ENCODE data around the gene ANKZF1. TPM values are rescaled to one million over a fixed set of nuclear protein-coding genes. Genes with fewer than 3 reads are reported as not detected.
"Not testable (repeated sequence)": the region's sequence is repeated elsewhere in the genome, so short reads cannot be mapped to it uniquely, and the experiment has no call there.

Gene ANKZF1
- total RNA-seq, 4 donors from 2014 or later: 31.8 to 57.6 (median 38.7) TPM

DNA sequence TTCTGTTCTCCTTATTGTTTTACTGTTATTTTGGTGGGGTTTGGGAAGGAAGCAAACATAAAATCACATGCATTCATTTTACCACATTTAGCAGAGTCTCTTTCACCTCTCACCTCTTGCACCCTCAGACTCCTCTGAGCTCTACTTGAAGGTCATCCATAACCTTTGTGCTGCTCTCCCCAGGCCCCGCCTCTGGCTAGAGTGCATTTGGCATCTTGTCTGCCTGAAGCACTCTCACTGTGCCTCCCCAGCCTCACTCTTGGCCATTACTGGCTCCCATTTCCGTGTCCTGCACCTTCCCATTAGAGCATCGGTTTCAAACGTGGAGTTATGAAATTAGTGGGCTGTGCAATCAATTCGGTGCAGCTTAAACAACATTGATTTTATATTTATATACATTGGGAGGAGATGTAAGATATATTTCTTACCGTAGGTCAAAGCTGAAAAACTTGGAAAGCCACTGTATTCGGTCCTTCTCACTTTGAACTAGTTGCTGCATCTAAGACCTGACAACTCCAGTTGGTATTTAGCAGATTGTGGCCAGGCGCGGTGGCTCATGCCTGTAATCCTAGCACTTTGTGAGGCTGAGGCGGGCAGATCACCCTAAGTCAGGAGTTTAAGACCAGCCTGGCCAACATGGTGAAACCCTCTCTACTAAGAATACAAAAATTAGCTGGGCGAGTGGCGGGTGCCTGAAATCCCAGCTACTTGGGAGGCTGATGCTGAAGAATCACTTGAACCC lies 30.0 kb upstream of the ANKZF1 start:
- no peak overlapping the region for H3K4me3 ChIP-seq
- TF ChIP-seq CTCF (IDR thresholded peaks at IDR 0.05): no peak
- TF ChIP-seq POLR2A (IDR thresholded peaks at IDR 0.05): no peak
- no peaks in the 10 kb centered on the region for H3K36me3 ChIP-seq
- intact Hi-C loops (cut with DNase I; ENCODE audit: low total_unique reads): no loop called here
- H3K4me1 ChIP-seq: no peaks in the 10 kb centered on the region
- H3K27me3 ChIP-seq: no peaks in the 10 kb centered on the region
- H3K9me3 ChIP-seq: no peaks in the 10 kb centered on the region
- H3K27ac ChIP-seq: no peak overlapping the region
- no peak for DNase-seq

GRCh38 chr2:219200502-219201326 lies 28.9 kb upstream of the ANKZF1 start:
- H3K27ac ChIP-seq; H3K4me1 ChIP-seq; H3K27me3 ChIP-seq; intact Hi-C loops (cut with DNase I; ENCODE audit: low total_unique reads); H3K36me3 ChIP-seq; H3K4me3 ChIP-seq; H3K9me3 ChIP-seq; DNase-seq: not testable (repeated sequence)

- H3K36me3 ChIP-seq; H3K27me3 ChIP-seq; H3K4me3 ChIP-seq; H3K4me1 ChIP-seq; H3K9me3 ChIP-seq; intact Hi-C loops (cut with DNase I; ENCODE audit: low total_unique reads); H3K27ac ChIP-seq; DNase-seq: not testable (repeated sequence)
Observed at GRCh38 chr2:219201331-219201730, 28.3 kb upstream of the ANKZF1 start.

- no peaks in the 10 kb centered on the region for H3K27me3 ChIP-seq
- H3K4me1 ChIP-seq: peaks cover 0 to 7% of the 10 kb centered on the region in 2 donors
- H3K9me3 ChIP-seq: no peaks in the 10 kb centered on the region
- TF ChIP-seq CTCF (IDR thresholded peaks at IDR 0.05) (no peak), POLR2A (IDR thresholded peaks at IDR 0.05) (no peak)
- H3K4me3 ChIP-seq: no peak overlapping the region
- no peak overlapping the region for H3K27ac ChIP-seq
- no peaks in the 10 kb centered on the region for H3K36me3 ChIP-seq
- DNase-seq: no peak
- intact Hi-C loops (cut with DNase I; ENCODE audit: low total_unique reads): no loop called here
Observed at GRCh38 chr2:219204425-219205164, 25.0 kb upstream of the ANKZF1 start.

DNA sequence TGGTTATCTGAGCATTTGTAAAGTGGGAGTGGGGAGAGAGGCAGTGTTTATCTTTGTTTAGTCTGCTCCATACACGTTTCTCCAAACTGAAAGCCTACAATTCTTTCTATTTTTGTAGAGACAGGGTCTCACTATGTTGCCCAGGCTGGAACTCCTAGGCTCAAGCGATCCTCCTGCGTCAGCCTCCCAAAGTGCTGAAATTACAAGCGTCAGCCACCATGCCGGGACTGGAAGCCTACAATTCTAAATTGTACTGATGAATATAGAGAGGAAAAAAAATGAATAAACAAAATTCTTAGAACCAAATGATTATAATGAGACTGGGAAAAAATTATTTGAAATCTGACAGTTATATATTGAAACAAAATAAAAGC lies 24.5 kb upstream of the ANKZF1 start:
- Histone ChIP-seq H3K36me3 (no peaks in the 10 kb centered on the region), H3K27me3 (no peaks in the 10 kb centered on the region), H3K4me1 (peaks cover 0 to 7% of the 10 kb centered on the region in 2 donors), H3K27ac (no peak overlapping the region), H3K4me3 (no peak overlapping the region), H3K9me3 (no peaks in the 10 kb centered on the region)
- no peak for DNase-seq
- no peak for TF ChIP-seq CTCF (IDR thresholded peaks at IDR 0.05)
- TF ChIP-seq POLR2A (IDR thresholded peaks at IDR 0.05): no peak
- intact Hi-C loops (cut with DNase I; ENCODE audit: low total_unique reads): no loop called here

DNA sequence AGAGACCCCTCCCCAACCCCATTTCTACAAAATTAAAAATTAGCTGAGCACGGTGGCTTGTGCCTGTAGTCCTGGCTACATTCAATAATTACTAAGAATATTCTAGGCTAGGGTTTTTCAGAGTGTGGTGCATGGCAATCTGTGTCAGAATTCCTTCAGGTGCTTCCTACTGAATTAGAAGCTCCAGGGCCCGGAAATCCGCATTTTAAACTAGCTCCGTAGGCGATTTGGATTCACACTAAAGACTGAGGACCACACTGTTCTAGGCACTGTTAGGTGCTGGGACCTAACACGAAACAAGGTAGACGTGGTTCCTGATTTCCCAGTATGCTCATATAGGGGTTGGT lies 23.7 kb upstream of the ANKZF1 start:
- peak overlapping the region; percentile 96 to 99 for H3K27ac ChIP-seq
- no peaks in the 10 kb centered on the region for H3K9me3 ChIP-seq
- H3K36me3 ChIP-seq: no peaks in the 10 kb centered on the region
- peak overlapping the region; percentile 85 to 92 for H3K4me3 ChIP-seq
- intact Hi-C loops (cut with DNase I; ENCODE audit: low total_unique reads): no loop called here
- no peaks in the 10 kb centered on the region for H3K27me3 ChIP-seq
- TF ChIP-seq POLR2A (IDR thresholded peaks at IDR 0.05) (no peak), CTCF (IDR thresholded peaks at IDR 0.05) (no peak)
- no peak for DNase-seq
- H3K4me1 ChIP-seq: peaks cover 0 to 7% of the 10 kb centered on the region in 2 donors
